Activated naive CD8-positive, alpha-beta T cell treated with anti-CD3 and anti-CD28 coated beads for 36 hours (primary cell): ENCODE results near the gene EMC6. TPM values are rescaled to one million over a fixed set of nuclear protein-coding genes. Genes with fewer than 3 reads are reported as not detected.
A peak's percentile ranks its signal among the peaks of the same experiment; 100 is the strongest.

Experiments used
- DNase-seq: peaks from one replicate; pipeline ENCODE4 v3.0.0; 2021
- H3K27ac Mint-ChIP-seq: one replicate; pipeline ENCODE4 v1.8.0; 2022; ENCODE audit warnings: mild to moderate bottlenecking, moderate library complexity, mixed read lengths
- H3K27me3 Mint-ChIP-seq: one replicate; pipeline ENCODE4 v1.8.0; 2022; ENCODE audit warnings: mild to moderate bottlenecking, mixed read lengths
- H3K36me3 Mint-ChIP-seq: one replicate; pipeline ENCODE4 v1.8.0; 2021; ENCODE audit warnings: mild to moderate bottlenecking, mixed read lengths
- H3K4me1 Mint-ChIP-seq: one replicate; pipeline ENCODE4 v1.8.0; 2021; ENCODE audit warnings: mixed read lengths
- H3K4me3 Mint-ChIP-seq: one replicate; pipeline ENCODE4 v1.8.0; 2022; ENCODE audit warnings: mild to moderate bottlenecking, moderate library complexity, mixed read lengths
- H3K9me3 Mint-ChIP-seq: one replicate; pipeline ENCODE4 v1.8.0; 2022; ENCODE audit warnings: mixed read lengths
- total RNA-seq, 2 experiments: library from RNA; stranded (reverse); gene quantifications; one replicate each; pipeline ENCODE4 v1.2.3, GENCODE V29; 2021

EMC6 gene
- total RNA-seq, 2 experiments from 2014 or later = 83.6 to 85.8 TPM

GRCh38 chr17:3663102-3664011 is 5.3 kb upstream of the EMC6 start:
- no peak for DNase-seq
- no peak overlapping the region for H3K27ac Mint-ChIP-seq
- no peaks in the 10 kb centered on the region for H3K9me3 Mint-ChIP-seq
- no peaks in the 10 kb centered on the region for H3K27me3 Mint-ChIP-seq
- peaks cover 5% of the 10 kb centered on the region for H3K4me1 Mint-ChIP-seq
- no peaks in the 10 kb centered on the region for H3K36me3 Mint-ChIP-seq
- no peak overlapping the region for H3K4me3 Mint-ChIP-seq

GRCh38 chr17:3665834-3666233 is 2.8 kb upstream of the EMC6 start:
- H3K27ac Mint-ChIP-seq = no peak overlapping the region

DNA sequence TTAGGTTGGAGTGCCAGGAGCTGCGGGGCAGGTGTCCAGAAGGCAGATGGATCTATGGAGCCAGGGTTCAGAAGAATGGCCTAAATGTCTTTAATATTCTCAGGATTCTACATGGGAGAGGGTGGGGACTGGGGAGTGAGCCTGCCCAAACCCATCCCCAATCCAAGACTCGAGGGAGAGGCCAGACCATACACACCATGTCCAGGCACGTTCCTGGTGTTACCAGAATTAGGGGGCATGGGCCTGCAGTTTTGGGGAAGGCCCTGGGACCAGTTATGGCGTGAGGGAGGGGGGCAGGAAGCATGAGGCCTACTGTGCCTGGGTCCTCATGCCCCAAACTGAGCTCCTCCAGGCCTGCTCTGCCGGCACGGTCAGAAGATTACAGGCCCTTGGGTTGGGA is 2.1 kb upstream of the EMC6 start:
- peaks cover 17% of the 10 kb centered on the region for H3K4me1 Mint-ChIP-seq
- no peaks in the 10 kb centered on the region for H3K9me3 Mint-ChIP-seq
- DNase-seq = no peak
- peaks cover 16% of the 10 kb centered on the region for H3K36me3 Mint-ChIP-seq
- H3K27ac Mint-ChIP-seq = no peak overlapping the region
- H3K27me3 Mint-ChIP-seq = no peaks in the 10 kb centered on the region
- no peak overlapping the region for H3K4me3 Mint-ChIP-seq

More at GRCh38 chr17:3665834-3666233, 2.8 kb upstream of the EMC6 start:
- H3K4me3 Mint-ChIP-seq = no peak overlapping the region
- no peaks in the 10 kb centered on the region for H3K27me3 Mint-ChIP-seq
- peaks cover 16% of the 10 kb centered on the region for H3K36me3 Mint-ChIP-seq
- DNase-seq = no peak
- no peaks in the 10 kb centered on the region for H3K9me3 Mint-ChIP-seq
- H3K4me1 Mint-ChIP-seq = peaks cover 17% of the 10 kb centered on the region

DNA sequence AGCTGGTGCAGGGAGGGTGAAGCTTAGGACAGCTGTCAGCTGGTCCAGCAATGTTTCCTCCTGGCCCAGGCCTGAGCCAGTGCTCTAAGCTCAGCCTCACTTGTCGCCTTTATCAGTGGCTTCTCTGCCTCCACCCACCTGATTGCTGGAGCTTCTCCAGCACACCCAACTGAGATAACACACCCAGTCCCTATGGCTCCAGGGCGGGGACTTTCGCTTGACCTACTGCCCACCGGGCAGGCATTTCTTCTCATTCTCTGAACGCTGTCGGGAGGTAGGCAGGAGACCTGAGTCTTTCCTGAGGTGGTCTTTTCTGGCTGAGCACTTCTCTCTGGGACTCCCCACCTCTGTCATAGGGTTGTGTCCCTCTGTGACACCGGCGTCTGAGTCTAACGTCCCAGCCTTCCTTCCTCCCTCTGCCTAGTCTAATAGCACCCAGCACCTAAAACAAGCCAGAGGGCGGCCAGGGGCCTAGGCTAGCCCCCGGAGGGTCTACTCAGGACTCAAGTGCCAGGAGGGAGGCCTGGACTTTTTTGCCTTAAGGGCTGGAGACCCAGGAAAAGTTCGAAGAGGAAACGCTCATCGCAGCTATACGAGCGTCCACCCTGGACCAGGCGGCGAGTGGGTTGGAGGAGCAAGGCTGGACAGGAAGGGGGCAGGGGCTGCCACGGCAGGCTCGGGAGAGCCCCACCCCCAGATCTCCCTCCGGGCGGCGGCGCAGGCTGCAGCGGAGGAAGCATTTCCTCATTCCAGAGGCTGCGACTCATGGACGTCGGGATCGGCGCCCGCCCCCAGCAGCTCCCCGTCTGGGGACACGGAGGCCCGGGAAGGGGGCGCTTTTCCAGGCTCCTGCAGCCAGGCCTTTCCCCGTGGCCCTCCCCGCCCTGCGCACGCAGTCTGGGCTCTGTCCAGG is 990 bp upstream of the EMC6 start:
- Mint-ChIP-seq H3K36me3 (peaks cover 16% of the 10 kb centered on the region), H3K9me3 (no peaks in the 10 kb centered on the region), H3K27me3 (no peaks in the 10 kb centered on the region), H3K27ac (no peak overlapping the region), H3K4me3 (peak overlapping the region; percentile 95), H3K4me1 (peaks cover 17% of the 10 kb centered on the region)
- peak; percentile 13 for DNase-seq

GRCh38 chr17:3669085-3669347 is 404 bp downstream of the EMC6 start:
- peak overlapping the region; percentile 95 for H3K4me3 Mint-ChIP-seq
- H3K36me3 Mint-ChIP-seq = peaks cover 16% of the 10 kb centered on the region
- DNase-seq = no peak
- peaks cover 17% of the 10 kb centered on the region for H3K4me1 Mint-ChIP-seq
- peak overlapping the region; percentile 92 for H3K27ac Mint-ChIP-seq
- H3K9me3 Mint-ChIP-seq = no peaks in the 10 kb centered on the region
- H3K27me3 Mint-ChIP-seq = no peaks in the 10 kb centered on the region

DNA sequence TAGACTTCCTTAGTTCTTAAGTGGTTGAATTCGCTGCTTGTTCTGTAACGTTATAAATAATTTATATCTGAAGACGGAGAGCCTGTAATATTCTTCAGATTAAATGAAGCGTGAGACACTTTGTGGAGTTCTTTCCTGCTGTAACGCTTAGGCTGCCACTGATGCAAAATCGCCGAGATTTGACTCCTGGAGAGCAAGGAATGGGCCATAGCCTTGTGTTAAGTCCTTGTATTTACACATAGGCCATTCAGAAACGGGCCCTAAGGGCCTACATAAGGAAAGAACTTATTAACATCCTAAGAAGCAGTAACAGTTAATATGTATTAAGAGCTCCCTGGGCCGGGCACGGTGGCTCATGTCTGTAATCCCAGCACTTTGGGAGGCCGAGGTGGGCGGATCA is 936 bp downstream of the EMC6 start:
- H3K27me3 Mint-ChIP-seq = no peaks in the 10 kb centered on the region
- H3K36me3 Mint-ChIP-seq = peaks cover 16% of the 10 kb centered on the region
- H3K4me3 Mint-ChIP-seq = peak overlapping the region; percentile 95

GRCh38 chr17:3672571-3672970 is 4.0 kb downstream of the EMC6 start:
- no peak overlapping the region for H3K27ac Mint-ChIP-seq
- H3K4me3 Mint-ChIP-seq = no peak overlapping the region

More for the DNA sequence above, 936 bp downstream of the EMC6 start:
- Mint-ChIP-seq H3K27ac (peak overlapping the region; percentile 92), H3K9me3 (no peaks in the 10 kb centered on the region), H3K4me1 (peaks cover 17% of the 10 kb centered on the region)
- no peak for DNase-seq

DNA sequence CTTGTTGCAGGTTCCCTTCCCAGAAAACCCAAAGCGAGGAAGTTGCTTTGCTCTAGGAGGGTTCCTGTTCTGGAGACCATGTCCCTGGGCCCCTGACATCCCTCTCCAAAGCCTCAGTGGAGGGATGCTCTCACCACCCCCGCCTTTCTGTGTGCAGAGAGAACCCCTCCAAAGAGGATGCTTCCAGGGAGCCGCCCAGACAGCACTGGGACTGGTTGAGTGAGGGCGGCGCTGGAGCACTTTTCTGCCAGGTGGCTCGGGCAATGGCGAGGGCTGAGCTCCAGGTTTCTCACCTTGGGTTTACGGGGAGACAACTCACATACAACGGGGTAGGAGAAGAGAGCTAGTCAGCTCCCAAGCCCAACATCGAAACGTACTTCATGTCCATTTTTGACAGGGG is 7.3 kb downstream of the EMC6 start:
- no peaks in the 10 kb centered on the region for H3K36me3 Mint-ChIP-seq

More at GRCh38 chr17:3672571-3672970, 4.0 kb downstream of the EMC6 start:
- peaks cover 16% of the 10 kb centered on the region for H3K36me3 Mint-ChIP-seq
- no peaks in the 10 kb centered on the region for H3K9me3 Mint-ChIP-seq
- peaks cover 13% of the 10 kb centered on the region for H3K4me1 Mint-ChIP-seq
- no peaks in the 10 kb centered on the region for H3K27me3 Mint-ChIP-seq
- DNase-seq = no peak

DNA sequence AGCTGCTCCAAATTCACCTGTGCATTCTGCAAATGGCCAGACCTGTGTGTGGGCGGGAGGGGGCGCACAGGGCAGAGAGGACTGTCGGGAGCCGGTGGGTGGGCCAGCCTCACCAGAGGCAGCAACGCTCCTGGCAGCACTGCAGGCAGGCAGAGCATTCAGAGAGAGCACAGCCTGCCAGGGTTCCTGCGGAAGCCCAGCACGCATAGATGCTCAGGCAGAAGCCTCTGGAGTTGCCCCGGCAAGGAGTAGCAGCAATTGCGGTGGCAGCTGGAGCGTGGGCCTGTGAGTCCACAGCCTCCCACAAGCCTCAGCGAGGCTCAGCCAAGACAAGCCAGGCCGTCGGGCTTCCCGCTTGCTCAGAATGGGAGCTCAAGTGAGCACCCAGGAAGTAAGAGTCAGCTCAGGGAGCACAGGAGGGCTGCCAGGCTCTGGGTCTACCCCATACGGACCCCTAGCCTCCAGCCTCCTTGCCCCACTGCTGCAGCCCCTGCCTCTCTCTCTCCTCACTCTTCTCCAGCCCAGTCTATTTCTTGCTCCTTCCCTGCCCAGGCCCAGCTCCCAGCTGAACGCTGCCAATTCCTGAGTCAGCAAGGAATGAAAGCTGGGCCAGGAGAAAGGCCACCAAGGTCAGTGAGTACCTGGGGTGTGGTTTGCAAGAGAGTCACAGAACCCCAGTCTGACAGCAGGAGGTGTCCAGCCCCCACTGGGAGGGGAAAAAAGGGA is 9.6 kb downstream of the EMC6 start:
- Mint-ChIP-seq H3K36me3 (no peaks in the 10 kb centered on the region), H3K4me1 (peaks cover 5% of the 10 kb centered on the region), H3K27ac (no peak overlapping the region), H3K4me3 (no peak overlapping the region), H3K27me3 (no peaks in the 10 kb centered on the region), H3K9me3 (no peaks in the 10 kb centered on the region)
- no peak for DNase-seq

More for the DNA sequence above, 7.3 kb downstream of the EMC6 start:
- Mint-ChIP-seq H3K27me3 (no peaks in the 10 kb centered on the region), H3K4me1 (no peaks in the 10 kb centered on the region), H3K9me3 (no peaks in the 10 kb centered on the region), H3K27ac (peak overlapping the region; percentile 12), H3K4me3 (no peak overlapping the region)
- DNase-seq = no peak

DNA sequence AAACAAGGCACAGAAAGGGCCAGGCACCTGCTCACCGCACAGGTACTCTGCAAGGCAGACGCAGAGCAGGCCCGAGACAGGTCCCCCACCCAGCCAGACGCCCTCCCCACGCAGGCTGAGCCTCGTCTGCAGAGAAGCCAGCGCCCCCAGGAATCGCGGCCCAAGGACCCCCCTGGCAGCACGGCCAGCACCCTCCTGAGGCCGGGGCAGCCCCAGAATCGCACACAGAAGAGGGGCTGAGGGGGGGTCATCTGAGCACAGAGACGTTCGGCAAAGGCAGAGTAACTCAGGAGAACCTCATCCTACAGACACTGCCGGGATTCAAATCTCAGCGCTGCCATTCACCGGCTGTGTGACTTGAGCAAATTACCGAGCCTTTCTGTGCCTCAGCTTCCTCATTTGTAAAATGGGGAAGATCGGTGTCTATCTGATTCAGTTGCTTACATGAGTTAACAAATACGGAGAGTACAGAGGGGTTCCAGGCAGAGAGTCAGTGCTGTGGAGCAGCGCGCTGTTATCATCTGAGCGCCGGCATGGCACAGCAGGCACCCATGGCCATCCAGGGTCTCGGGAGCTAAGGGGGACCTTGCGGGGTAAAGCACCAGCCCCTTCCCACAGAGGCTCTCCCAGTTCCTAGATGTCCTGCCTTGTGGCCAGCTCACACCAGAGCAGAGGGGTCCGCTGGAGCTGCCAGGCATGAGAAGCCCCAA is 10.4 kb downstream of the EMC6 start:
- DNase-seq = no peak
- H3K36me3 Mint-ChIP-seq = no peaks in the 10 kb centered on the region
- peaks cover 6% of the 10 kb centered on the region for H3K4me1 Mint-ChIP-seq
- H3K27ac Mint-ChIP-seq = no peak overlapping the region
- no peaks in the 10 kb centered on the region for H3K27me3 Mint-ChIP-seq
- no peaks in the 10 kb centered on the region for H3K9me3 Mint-ChIP-seq
- H3K4me3 Mint-ChIP-seq = no peak overlapping the region

DNA sequence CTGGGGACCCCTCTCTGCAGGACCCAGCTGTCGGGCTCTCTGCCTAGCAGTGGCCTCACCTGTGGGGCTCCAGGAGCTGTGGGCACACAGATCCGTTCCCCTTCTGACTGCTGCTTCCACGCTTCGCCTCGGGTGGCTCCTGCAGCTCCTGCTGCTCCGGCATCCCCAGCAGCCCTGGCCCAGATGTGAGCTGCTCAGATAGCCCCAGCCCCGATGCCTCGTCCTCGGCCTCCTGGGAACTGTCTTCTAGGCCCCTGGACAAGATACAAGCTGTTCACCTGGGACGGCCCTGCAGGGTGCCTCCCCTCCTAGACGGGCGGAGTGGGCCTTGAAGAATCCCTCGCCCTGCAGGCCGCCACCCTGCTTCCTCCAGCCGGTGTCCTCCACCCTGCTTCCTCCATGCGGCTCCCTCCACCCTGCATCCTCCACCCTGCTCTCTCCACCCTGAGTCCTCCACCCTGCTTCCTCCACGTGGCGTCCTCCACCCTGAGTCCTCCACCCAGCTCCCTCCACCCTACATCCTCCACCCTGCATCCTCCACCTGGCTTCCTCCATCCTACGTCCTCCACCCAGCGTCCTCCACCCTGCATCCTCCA is 11.0 kb downstream of the EMC6 start:
- no peaks in the 10 kb centered on the region for H3K9me3 Mint-ChIP-seq
- no peak for DNase-seq
- no peak overlapping the region for H3K4me3 Mint-ChIP-seq
- peaks cover 6% of the 10 kb centered on the region for H3K4me1 Mint-ChIP-seq
- no peaks in the 10 kb centered on the region for H3K27me3 Mint-ChIP-seq
- H3K36me3 Mint-ChIP-seq = no peaks in the 10 kb centered on the region
- H3K27ac Mint-ChIP-seq = no peak overlapping the region

DNA sequence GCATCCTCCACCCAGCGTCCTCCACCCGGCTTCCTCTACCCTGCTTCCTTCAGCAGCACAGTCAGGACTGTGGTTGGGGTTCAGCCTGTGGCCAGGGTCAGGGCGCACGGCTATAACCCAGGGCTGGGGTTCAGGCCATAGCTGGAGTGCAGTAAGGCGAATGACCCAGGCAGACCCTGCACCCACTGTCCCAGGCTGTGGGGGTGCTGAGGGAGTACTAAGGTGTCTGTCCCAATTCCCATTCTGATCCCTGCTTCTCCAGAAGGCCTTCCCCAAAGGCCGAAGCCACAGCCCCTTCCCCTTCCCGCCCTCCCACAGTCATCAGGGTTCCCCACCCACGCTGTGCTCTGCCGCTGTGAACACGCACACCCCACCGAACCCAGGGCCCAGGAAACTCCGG is 12.4 kb downstream of the EMC6 start:
- Mint-ChIP-seq H3K4me3 (no peak overlapping the region), H3K9me3 (no peaks in the 10 kb centered on the region), H3K27me3 (no peaks in the 10 kb centered on the region), H3K36me3 (no peaks in the 10 kb centered on the region), H3K27ac (no peak overlapping the region), H3K4me1 (peaks cover 6% of the 10 kb centered on the region)
- DNase-seq = no peak

- H3K27me3 Mint-ChIP-seq = no peaks in the 10 kb centered on the region
- peaks cover 6% of the 10 kb centered on the region for H3K4me1 Mint-ChIP-seq
- H3K4me3 Mint-ChIP-seq = no peak overlapping the region
- no peaks in the 10 kb centered on the region for H3K9me3 Mint-ChIP-seq
- H3K27ac Mint-ChIP-seq = no peak overlapping the region
- no peaks in the 10 kb centered on the region for H3K36me3 Mint-ChIP-seq
- DNase-seq = no peak
Measured at GRCh38 chr17:3681565-3681964, 13.0 kb downstream of the EMC6 start.

DNA sequence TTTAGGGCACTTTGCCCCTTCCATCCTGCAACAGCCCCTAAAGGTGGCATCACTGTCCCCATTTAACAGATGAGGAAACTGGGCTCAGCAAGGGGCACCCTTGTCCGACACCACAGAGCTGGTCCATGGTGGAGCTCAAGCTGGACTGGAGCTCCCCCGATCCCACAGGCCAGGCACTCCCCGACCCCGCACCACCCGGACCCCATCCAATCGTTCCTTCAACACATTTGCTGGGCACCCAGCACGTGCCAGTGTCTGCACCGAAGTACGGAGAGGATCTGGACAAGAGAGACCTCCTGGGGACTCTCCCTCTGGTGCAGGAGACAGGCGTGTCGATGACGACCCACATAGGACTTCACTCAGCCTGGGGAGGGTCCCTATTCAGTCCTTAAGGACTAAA is 13.4 kb downstream of the EMC6 start:
- Mint-ChIP-seq H3K36me3 (no peaks in the 10 kb centered on the region), H3K27me3 (no peaks in the 10 kb centered on the region), H3K9me3 (no peaks in the 10 kb centered on the region), H3K4me3 (no peak overlapping the region), H3K4me1 (peaks cover 6% of the 10 kb centered on the region), H3K27ac (no peak overlapping the region)
- no peak for DNase-seq
